Vagina (tissue), 2 donors: ENCODE results near the gene NFIA.

Experiments
- POLR2A ChIP-seq, 2 donors: fragments of 450-650 bp; IDR thresholded peaks; one replicate each; pipeline ENCODE4 v1.6.1; 2017; ENCODE audit warnings: antibody characterized with exemption in 2 of 2, mild to moderate bottlenecking in 2 of 2, moderate library complexity in 2 of 2
- TF ChIP-seq, protein P1 (sequence below), 3 experiments: fragments of 450-650 bp in 2 of 3; fragments of 200-600 bp in 1 of 3; sonication (generic) in 1 of 3; IDR thresholded peaks; one replicate each; pipeline ENCODE4 v1.5.1; 2017 to 2019; ENCODE audit warnings: antibody characterized with exemption in 3 of 3, mild to moderate bottlenecking in 2 of 3, moderate library complexity in 2 of 3

DNA sequence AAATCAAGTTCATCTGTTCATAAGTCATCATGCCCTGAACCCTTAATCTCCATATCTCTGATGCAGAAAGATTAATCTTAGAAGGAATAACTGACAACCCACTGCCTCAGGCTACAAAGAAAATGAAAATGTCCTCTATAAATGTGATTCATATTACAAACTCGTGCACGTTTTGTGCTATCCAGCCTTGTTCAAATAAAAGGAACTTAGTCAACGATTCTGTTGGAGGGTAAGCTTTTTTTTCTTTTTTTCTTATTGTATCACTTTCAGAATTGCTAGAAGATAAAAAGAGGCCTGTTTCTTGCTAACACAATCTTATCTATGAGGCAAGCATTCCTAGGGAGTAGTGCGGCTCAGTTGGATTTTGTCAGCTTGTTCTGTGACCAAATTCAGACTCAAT, 414.1 kb downstream of the NFIA start:
- TF ChIP-seq, protein P1, sequence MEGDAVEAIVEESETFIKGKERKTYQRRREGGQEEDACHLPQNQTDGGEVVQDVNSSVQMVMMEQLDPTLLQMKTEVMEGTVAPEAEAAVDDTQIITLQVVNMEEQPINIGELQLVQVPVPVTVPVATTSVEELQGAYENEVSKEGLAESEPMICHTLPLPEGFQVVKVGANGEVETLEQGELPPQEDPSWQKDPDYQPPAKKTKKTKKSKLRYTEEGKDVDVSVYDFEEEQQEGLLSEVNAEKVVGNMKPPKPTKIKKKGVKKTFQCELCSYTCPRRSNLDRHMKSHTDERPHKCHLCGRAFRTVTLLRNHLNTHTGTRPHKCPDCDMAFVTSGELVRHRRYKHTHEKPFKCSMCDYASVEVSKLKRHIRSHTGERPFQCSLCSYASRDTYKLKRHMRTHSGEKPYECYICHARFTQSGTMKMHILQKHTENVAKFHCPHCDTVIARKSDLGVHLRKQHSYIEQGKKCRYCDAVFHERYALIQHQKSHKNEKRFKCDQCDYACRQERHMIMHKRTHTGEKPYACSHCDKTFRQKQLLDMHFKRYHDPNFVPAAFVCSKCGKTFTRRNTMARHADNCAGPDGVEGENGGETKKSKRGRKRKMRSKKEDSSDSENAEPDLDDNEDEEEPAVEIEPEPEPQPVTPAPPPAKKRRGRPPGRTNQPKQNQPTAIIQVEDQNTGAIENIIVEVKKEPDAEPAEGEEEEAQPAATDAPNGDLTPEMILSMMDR (IDR thresholded peaks at IDR 0.05), result no peak
- no peak for TF ChIP-seq POLR2A (IDR thresholded peaks at IDR 0.05)
